Esophagus muscularis mucosa (tissue), 4 donors: ENCODE measurements around the gene BMPR1A. TPM values are rescaled to one million over a fixed set of nuclear protein-coding genes. Genes with fewer than 3 reads are reported as not detected.

Experiments used
- DNase-seq: peaks from one replicate; pipeline ENCODE4 v3.0.0-alpha.2; 2017; ENCODE audit errors: extremely low spot score
- H3K27ac ChIP-seq, 4 donors: fragments of 200-600 bp; sonication (generic); replicated peaks in 1 of 4; 1 replicate in 3 of 4; 2 replicates in 1 of 4; pipeline ENCODE4 v1.5.1; 2016 to 2019; ENCODE audit warnings: mild to moderate bottlenecking in 1 of 4
- H3K27me3 ChIP-seq, 4 donors: fragments of 200-600 bp; sonication (generic); one replicate each; pipeline versions ENCODE4 v1.5.1 to v1.6.0; 2016 to 2019
- H3K36me3 ChIP-seq, 4 donors: fragments of 200-600 bp; sonication (generic); one replicate each; pipeline ENCODE4 v1.5.1; 2016 to 2019
- H3K4me1 ChIP-seq, 4 donors: fragments of 200-600 bp; sonication (generic); one replicate each; pipeline ENCODE4 v1.5.1; 2016 to 2019
- H3K4me3 ChIP-seq, 4 donors: fragments of 200-600 bp; sonication (generic); 1 replicate in 2 of 4; 2 replicates in 2 of 4; pipeline ENCODE4 v1.5.1; 2016 to 2019; ENCODE audit warnings: mild to moderate bottlenecking in 4 of 4, moderate library complexity in 1 of 4
- H3K9me3 ChIP-seq, 4 donors: fragments of 200-600 bp; sonication (generic); 1 replicate in 3 of 4; 2 replicates in 1 of 4; pipeline ENCODE4 v1.5.1; 2016 to 2019
- CTCF ChIP-seq, 3 experiments: fragments of 200-600 bp in 2 of 3; fragments of 450-650 bp in 1 of 3; sonication (generic) in 2 of 3; IDR thresholded peaks; one replicate each; pipeline ENCODE4 v1.5.1; 2017 to 2019; ENCODE audit warnings: antibody characterized with exemption in 3 of 3, mild to moderate bottlenecking in 2 of 3, moderate library complexity in 1 of 3
- EP300 ChIP-seq: sonication (generic); formaldehyde crosslinking; IDR thresholded peaks from one replicate; pipeline ENCODE4 v1.6.1; 2017; ENCODE audit warnings: antibody characterized with exemption
- POLR2A ChIP-seq: fragments of 450-650 bp; IDR thresholded peaks from one replicate; pipeline ENCODE4 v1.6.1; 2017; ENCODE audit warnings: antibody characterized with exemption, moderate library complexity, mild to moderate bottlenecking, low read depth
- POLR2AphosphoS5 ChIP-seq, 2 donors: sonication (generic); formaldehyde crosslinking; IDR thresholded peaks; one replicate each; pipeline ENCODE4 v1.6.1; 2017; ENCODE audit warnings: antibody characterized with exemption in 2 of 2
- WGBS: methylation state at CpG from one replicate; pipeline ENCODE4 v1.1.5; 2018; 5-methylcytosine and 5-hydroxymethylcytosine counted together
- intact Hi-C: fragments of 100-400 bp; cut with DNase I; formaldehyde crosslinking; loops from one replicate; pipeline ENCODE4 v1.15.1; 2023
- total RNA-seq, 4 donors: library from RNA; depleted of rRNA; stranded (reverse); fragments of >200 nt; gene quantifications; one replicate each; pipeline versions ENCODE4 v1.1.0 to v1.2.1, GENCODE V29; 2016

Gene BMPR1A
- total RNA-seq, 4 donors from 2014 or later: 66.1 to 110 (median 90.5) TPM

DNA sequence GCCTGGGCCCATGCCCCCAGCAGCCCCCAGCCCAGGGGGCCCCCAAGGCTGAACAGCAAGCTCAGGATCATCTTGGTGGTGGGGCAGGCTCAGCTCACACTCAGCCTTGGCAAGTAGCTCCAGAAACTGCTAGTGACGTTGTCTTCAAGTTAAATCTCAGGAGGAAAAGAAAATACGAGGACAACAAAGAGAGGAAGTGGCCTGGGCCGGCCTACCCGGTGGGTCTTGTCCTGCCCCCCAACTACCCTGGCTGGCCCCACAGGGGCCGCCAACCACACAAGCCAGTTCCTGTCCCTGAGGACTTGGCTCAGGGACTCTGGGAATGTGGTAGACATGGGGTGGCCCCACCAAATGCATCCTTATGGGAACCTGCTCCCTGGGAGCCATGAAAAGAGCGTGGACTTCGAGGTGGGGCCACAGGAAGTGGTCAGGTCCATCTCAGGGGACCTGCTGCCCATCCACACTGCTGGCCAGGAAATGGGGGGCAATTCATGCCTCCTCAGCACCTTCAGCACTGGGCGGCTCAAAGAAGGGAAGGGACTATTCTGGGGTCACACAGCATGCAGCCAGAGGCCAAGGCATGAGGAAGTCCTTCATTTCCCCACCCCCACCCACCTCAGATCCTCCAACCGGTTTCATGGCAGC, 201.2 kb downstream of the BMPR1A start, which contains the start of gene MMRN2:
Gene MMRN2, minus strand, starts transcription at position 145 of the 645 bp plus-strand sequence. Its CDS starts 74 bp downstream, at position 71.
- peaks cover 46 to 81% (median 68%) of the 10 kb centered on the region in 4 donors for H3K4me1 ChIP-seq
- H3K4me3 ChIP-seq: peak within 1 kb of the TSS; percentile 43 to 55 (median 43)
- H3K27ac ChIP-seq: peak within 1 kb of the TSS; percentile 65 to 82 (median 75)
- intact Hi-C loops: no loop called here
- no peaks in the 10 kb centered on the region for H3K36me3 ChIP-seq
- TF ChIP-seq POLR2AphosphoS5 (IDR thresholded peaks at IDR 0.05) (peak in 1 of 2 donors; percentile 41), POLR2A (no peak)
- WGBS: 57% methylated on average over 8 of the region's 9 CpGs
- no peak for DNase-seq
- H3K9me3 ChIP-seq: no peaks in the 10 kb centered on the region
- no peaks in the 10 kb centered on the region for H3K27me3 ChIP-seq

GRCh38 chr10:86958116-86958900, 201.9 kb downstream of the BMPR1A start, which contains the start of gene SNCG:
Gene SNCG, plus strand, starts transcription at chr10:86958599. Its CDS starts 99 bp downstream, at chr10:86958698.
- Histone ChIP-seq H3K4me1 (peaks cover 46 to 79% (median 64%) of the 10 kb centered on the region in 4 donors), H3K36me3 (no peaks in the 10 kb centered on the region), H3K27me3 (no peaks in the 10 kb centered on the region), H3K4me3 (peak within 1 kb of the TSS; percentile 43 to 55 (median 43)), H3K9me3 (no peaks in the 10 kb centered on the region), H3K27ac (peak within 1 kb of the TSS; percentile 65 to 82 (median 75))
- 42% methylated on average over 12 of the region's 22 CpGs for WGBS
- intact Hi-C loops: no loop called here
- no peak for TF ChIP-seq EP300
- TF ChIP-seq POLR2A: no peak
- no peak for TF ChIP-seq POLR2AphosphoS5 (IDR thresholded peaks at IDR 0.05)
- TF ChIP-seq CTCF (IDR thresholded peaks at IDR 0.05): no peak
- no peak for DNase-seq

DNA sequence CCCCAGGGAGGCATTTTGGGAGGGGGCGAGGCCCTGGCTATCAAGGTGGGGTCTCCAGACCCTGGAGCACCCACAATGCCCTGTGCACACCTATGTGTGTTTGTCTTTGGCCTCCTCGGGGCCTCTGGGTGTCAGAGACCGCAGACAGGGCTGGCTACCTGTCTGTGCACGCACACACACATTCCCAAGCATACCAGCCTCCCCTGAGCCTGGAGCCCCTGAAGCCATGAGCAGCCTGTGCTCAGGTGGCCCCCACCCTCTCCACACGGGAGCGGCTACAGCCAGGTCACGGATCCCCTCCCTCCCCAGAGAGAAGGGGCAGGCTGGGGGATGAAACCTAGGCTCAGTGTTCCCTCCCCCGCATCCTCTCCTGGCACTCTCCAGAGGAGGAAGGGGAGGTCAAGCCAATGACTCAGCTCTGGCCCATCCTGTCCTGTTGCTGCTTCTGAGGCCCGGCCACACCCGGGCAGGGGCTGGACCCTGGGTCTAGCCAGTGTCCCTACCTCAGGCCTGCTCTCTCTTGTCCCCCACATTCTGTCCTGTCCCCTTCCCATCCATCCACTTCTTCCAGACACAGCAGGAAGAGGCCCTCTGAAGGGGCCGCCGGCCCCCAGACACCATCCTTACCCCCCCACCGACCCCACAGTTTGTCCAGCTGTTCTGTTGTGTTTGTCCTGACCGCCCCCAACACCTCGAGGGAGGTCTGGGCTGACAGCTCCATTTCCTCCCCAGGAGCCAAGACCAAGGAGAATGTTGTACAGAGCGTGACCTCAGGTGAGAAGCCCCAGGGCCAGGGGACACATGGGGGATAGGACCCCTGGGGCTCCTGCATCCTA, 202.7 kb downstream of the BMPR1A start:
- intact Hi-C loops: no loop called here

GRCh38 chr10:86959737-86960002, 203.3 kb downstream of the BMPR1A start:
- Histone ChIP-seq H3K36me3 (no peaks in the 10 kb centered on the region), H3K4me1 (peaks cover 34 to 74% (median 55%) of the 10 kb centered on the region in 4 donors), H3K4me3 (peak overlapping the region; percentile 43 to 55 (median 43)), H3K9me3 (no peaks in the 10 kb centered on the region), H3K27me3 (no peaks in the 10 kb centered on the region), H3K27ac (peak overlapping the region; percentile 65 to 82 (median 75))
- intact Hi-C loops: no loop called here
- WGBS: 94% methylated on average over 2 of the region's 2 CpGs
- no peak for DNase-seq
- no peak for TF ChIP-seq CTCF (IDR thresholded peaks at IDR 0.05)
- TF ChIP-seq POLR2AphosphoS5 (IDR thresholded peaks at IDR 0.05): no peak
- no peak for TF ChIP-seq EP300
- TF ChIP-seq POLR2A: no peak

More for the DNA sequence above, 202.7 kb downstream of the BMPR1A start:
- peaks cover 38 to 74% (median 58%) of the 10 kb centered on the region in 4 donors for H3K4me1 ChIP-seq
- H3K9me3 ChIP-seq: no peaks in the 10 kb centered on the region
- DNase-seq: no peak
- peak overlapping the region; percentile 43 to 55 (median 43) for H3K4me3 ChIP-seq
- 51% methylated on average over 8 of the region's 16 CpGs for WGBS
- peak overlapping the region; percentile 65 to 82 (median 75) for H3K27ac ChIP-seq
- H3K27me3 ChIP-seq: no peaks in the 10 kb centered on the region
- H3K36me3 ChIP-seq: no peaks in the 10 kb centered on the region
- TF ChIP-seq EP300 (no peak), POLR2AphosphoS5 (IDR thresholded peaks at IDR 0.05) (peak; percentile 53 to 59), POLR2A (no peak), CTCF (IDR thresholded peaks at IDR 0.05) (no peak)
